Measurements from ENCODE around the gene TNFSF18.

Gene TNFSF18

DNA sequence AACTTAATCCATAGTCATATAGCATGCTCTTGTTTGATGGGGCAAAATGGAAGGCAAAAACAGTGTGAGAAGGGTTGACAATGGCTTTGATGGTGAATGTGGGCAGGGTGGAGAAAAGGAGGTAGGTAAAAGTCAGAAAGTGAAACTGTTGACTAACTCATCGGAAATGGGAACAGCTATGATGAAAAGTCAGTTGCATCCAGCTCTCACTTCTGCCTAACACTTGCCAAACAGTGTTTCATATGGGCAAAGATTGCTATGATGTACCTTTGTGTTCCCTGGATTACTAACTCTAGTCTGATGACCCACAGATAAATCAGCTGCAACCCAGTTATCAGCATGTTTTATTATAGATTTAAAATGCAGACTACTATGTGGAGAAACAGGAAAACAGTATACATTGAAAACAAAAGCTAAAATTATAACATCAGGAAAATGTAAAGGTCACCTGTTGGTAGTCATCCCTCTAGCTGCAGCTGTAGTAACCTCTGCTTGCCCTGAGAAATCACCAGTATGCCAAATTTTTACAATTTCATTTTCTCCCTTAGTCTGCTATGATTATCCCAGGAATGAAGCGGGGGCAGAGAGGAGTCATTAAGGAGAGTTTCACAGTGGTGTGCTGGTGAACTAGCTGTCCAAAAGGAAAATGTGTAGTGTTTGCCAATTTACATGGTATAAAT lies 11.7 kb downstream of the TNFSF18 start:
- no peak for DNase-seq

DNA sequence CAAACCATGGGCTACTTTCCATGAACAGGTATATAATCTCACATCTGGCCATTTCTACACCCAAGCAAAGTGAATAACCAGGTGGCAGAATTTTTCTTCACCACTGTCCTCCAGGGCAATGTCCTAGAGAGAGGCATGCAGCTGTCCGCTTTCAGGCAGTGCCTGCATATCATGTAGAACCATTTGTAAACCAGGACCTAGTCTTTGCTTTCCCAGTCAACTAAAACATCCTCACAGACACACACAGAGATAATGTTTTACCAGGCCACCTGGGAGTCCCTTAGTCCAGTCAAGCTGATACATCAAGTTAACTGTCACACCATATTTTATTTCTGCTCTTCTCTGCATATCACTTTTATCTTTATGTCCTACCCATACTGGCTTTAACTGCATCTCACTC lies 26.2 kb downstream of the TNFSF18 start:
- no peak for DNase-seq

- no peak for DNase-seq
Measured at GRCh38 chr1:173023343-173023742, 27.4 kb downstream of the TNFSF18 start.

GRCh38 chr1:173020138-173020750 lies 30.5 kb downstream of the TNFSF18 start:
- no peak for DNase-seq

GRCh38 chr1:173017792-173018191 lies 32.9 kb downstream of the TNFSF18 start:
- no peak for DNase-seq

- no peak for DNase-seq
Measured at GRCh38 chr1:173016419-173016818, 34.3 kb downstream of the TNFSF18 start.

GRCh38 chr1:173015629-173016028 lies 35.1 kb downstream of the TNFSF18 start:
- no peak for DNase-seq

GRCh38 chr1:173014160-173014559 lies 36.6 kb downstream of the TNFSF18 start:
- no peak for DNase-seq

DNA sequence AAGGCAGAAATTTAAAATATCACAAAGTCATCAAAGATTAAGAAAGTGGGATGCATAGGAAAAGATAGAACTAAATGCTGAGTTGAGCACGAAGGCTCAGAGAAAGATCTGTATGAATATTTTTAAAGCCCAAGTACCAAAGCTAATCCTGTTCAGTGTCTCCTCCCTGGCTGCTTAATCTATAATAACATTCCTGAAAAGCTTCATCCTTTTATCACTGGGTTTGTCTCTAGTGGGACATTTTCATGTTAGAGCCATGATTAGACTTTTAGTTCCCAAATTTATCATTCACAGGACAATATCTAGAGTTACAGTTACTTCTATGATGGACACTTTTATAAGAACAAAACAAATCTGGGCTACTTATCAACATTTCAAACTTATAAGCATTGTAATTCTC lies 38.6 kb downstream of the TNFSF18 start:
- no peak for DNase-seq

DNA sequence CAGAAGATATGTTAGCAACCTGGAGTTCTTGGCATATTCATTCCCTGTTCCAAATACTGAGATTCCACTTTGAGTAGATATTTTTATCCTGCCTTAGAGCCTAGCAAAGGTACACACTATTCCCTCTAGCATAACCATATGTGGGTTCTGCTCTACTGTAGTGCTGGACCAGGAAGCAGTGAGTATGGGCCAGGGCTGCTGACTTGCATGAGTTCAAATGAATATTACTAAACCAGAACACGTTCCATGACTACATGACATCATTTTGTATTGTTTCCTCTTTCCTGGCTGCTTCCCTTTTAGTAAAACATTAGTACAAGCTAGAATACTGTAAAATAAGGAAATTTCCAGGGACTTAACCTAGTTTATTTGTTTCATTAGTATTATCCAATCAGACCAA lies 41.1 kb downstream of the TNFSF18 start:
- no peak for DNase-seq

- no peak for DNase-seq
Measured at GRCh38 chr1:173005196-173005864, 45.4 kb downstream of the TNFSF18 start.

DNA sequence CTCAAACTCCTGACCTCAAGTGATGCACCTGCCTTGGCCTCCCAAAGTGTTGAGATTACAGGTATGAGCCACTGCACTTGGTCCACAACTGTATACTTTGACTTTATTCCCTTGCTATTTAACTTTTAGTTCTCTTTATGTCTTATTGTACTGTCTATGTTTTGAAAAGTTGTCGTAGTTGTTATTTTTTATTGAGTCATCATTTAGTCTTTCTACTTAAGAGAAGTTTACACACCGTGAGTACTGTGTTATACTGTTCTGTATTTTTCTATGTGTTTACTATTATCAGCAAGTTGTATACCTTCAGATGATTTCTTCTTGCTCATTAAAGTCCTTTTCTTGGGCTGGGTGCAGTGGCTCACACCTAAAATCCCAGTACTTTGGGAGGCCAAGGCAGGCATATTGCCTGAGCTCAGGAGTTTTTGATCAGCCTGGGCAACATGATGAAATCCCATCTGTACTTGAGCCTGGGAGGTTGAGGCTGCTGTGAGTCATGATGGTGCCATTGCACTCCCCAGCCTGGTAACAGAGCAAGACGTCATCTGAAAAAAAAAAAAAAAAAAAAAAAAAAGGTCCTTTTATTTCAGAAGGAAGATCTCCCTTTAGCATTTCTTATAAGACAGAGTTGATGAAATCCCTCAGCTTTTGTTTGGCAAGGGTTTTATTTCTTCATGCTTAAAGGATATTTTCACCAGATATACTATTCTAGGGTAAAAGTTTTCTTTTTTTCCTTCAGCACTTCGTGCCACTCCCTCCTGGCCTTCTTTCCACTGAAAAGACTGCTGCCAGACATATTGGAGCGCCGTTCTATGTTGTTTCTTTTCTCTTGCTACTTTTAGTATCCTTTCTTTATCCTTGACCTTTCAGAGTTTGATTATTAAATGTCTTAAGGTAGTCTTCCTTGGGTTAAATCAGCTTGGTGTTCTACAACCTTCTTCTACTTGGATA lies 47.6 kb downstream of the TNFSF18 start:
- no peak for DNase-seq

GRCh38 chr1:172999349-172999748 lies 51.4 kb downstream of the TNFSF18 start:
- no peak for DNase-seq

- DNase-seq = no peak
Measured at GRCh38 chr1:172997941-172998361, 52.8 kb downstream of the TNFSF18 start.

- no peak for DNase-seq
Measured at GRCh38 chr1:172993640-172994039, 57.1 kb downstream of the TNFSF18 start.

- no peak for DNase-seq
Measured at GRCh38 chr1:172991674-172992400, 58.9 kb downstream of the TNFSF18 start.

DNA sequence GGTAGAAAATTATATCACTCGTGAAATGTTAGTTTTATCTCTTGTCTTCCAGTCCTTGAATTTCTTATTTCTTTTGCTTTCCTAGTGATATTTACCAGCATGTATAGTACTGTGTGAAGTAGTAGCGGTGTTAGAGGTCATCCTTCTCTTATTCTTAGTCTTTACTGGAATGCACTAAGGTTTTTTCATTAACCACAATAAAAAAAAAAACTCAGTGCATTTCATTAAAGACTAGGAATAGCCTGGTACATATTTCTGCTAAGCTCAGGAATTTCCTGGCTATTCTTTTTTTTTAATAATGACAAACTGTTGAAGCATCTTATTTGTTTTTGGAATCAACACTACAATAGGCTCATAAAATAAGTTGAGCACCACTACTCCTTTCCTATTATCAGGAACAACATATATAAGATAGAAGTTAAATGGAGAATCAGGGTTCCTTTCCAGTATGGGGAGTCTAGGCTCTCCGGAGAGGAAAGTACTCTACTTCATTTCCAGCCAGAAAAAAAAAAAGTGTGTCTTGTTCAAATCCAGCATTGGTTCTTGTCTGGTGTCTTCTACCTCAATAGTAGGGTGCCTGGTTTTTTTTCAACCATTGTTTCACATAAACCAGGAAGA lies 60.0 kb downstream of the TNFSF18 start:
- DNase-seq = no peak
